Caki2 (cell line): ENCODE data around the gene ZBTB20. TPM values are rescaled to one million over a fixed set of nuclear protein-coding genes. Genes with fewer than 3 reads are reported as not detected.

Experiments used
- DNase-seq: peaks from one replicate; pipeline ENCODE4 v3.0.0-alpha.2; 2015; ENCODE audit warnings: low read depth
- in situ Hi-C: cut with HindIII; loops from 2 replicates; pipeline ENCODE4 v1.10.0; 2016; ENCODE audit warnings: low sequenced_read_pairs, low pct_unique_long_range_greater_than_20kb, mixed read lengths
- total RNA-seq: library from RNA; depleted of rRNA; stranded (reverse); fragments of >200 nt; shearing (Covaris generic); gene quantifications from 2 replicates; pipeline ENCODE4 v1.2.3, GENCODE V29; 2014; ENCODE audit warnings: low replicate concordance

Gene ZBTB20
- total RNA-seq, 1 experiment from 2014 or later: 10.0 TPM

DNA sequence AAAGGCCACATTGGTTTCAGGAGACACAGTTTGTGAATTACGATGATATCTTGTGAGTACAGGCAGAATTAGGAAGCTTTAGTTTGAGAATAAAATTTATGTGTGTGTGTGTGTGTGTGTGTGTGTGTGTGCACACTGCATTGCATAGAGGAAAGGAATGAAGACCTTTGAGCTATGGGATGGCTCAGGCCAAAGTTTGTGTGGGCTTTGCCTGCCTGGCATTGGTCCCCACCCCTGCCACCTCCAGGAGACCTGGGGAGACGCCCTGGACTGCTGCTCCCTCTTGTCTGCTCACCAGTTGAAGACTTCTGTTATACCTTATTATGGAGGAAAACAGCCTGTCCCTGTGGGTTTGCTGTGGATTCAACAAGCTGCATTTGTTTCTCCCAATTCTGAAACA, 816.1 kb downstream of the ZBTB20 start:
- no peak for DNase-seq

DNA sequence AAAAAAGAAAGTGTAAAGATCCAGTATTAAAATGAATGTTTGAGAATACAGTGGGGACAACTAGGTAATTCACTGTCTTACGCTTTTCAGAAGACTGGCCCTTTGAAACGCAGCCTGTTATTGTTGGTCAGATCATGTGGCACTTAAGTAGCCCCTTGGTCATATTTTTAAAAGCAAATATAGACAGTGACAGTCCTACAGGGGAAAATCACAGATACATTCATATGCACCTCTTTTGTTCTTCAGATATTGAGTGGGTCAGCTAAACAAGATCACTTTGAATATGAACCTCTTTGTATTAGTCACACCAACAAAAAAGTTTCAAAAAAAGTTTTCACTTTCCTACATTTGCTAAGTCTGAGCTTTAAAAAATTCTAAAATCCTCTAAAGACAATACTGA, 817.3 kb downstream of the ZBTB20 start:
- in situ Hi-C loops: no loop called here

More for the DNA sequence above, 816.1 kb downstream of the ZBTB20 start:
- in situ Hi-C loops: no loop called here

DNA sequence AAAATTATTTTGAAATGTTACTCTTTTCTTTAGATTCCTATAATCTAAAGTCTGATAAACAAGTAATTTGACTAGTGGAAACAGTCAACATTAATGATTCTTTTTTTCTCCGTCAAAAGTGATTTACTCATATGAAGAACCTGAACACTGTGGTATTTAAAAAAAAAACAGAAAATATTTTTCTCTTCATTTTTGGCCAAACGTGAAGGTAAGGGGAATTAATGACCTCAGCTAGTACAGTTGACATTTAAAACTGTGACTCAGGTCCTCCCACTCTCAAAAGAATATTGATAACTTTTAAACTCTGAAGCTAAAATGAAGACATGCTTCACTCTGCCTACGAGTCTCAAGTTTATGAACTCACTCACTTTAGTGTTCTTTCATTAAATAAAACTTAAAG, 818.7 kb downstream of the ZBTB20 start:
- in situ Hi-C loops: no loop called here

More for the DNA sequence above, 817.3 kb downstream of the ZBTB20 start:
- DNase-seq: no peak

DNA sequence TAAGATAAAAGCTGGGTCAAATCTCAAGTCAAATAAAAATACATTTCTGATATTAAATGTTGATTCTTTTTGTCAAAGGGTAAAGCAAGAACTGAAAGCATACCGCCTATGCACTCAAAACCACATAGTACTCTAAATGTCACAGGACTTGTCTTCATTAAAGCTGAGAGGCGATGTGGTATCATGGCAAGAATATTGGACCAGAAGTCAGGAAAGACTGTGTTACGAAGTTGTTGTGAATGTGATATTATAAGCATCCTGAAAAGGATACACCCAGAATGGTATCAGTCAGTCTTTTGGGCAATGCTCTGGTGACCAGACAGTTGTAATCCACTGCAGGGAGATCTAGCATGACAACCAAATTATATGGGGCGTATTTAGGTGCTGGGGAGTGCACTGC, 819.4 kb downstream of the ZBTB20 start:
- DNase-seq: no peak
- in situ Hi-C loops: no loop called here

More for the DNA sequence above, 818.7 kb downstream of the ZBTB20 start:
- DNase-seq: no peak

DNA sequence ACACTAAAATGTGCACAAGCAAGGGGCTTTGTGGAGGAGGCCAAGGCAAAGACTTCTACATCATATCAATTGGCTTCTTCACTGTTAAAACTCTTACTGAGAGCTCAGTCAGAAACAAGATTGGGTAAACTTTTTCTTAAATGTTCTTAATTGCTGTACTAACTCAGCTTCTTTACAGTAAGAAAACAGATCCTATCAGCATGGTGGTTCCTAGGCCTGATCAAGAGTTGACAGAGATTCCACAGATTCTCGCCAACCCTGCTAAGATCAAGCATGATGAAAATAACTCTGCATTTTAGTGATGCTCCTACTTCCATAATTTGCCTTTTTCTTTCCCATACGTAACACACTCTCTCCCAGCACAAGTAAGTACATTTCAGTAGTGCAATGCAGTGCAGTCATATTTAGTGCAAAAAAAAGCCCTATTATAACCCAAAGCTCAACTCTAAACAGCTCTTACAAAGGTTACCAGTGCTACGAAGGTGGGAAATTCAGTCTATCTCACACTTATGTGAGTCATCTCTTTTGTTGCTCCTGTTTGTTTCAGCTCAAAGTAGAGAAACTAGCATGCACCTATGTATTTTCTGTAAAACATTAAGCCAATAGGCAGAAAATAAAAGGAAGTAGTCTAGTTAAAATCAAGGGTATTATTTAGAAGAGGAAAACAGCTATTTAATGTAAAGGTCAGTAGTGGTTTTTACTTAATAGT, 823.4 kb downstream of the ZBTB20 start:
- no peak for DNase-seq
- in situ Hi-C loops: no loop called here

DNA sequence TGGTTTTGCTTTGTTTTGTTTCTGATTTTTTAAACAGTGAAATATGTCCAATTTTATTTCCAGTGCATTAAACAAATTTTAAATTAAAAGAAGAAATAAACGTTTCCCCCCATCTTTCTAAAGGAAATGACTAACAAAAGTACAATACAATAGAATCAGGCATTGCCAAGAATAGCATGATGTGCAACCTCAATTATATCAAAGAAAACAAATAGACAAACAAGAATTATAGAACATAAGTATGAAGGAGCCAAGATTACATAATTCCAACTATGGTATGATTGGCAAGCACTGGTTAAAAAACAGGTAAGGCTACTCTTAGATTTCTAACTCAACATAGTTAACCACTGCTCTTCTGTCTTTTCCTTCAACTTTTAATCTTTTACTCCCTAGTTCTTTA, 826.8 kb downstream of the ZBTB20 start:
- DNase-seq: no peak
- in situ Hi-C loops: no loop called here

DNA sequence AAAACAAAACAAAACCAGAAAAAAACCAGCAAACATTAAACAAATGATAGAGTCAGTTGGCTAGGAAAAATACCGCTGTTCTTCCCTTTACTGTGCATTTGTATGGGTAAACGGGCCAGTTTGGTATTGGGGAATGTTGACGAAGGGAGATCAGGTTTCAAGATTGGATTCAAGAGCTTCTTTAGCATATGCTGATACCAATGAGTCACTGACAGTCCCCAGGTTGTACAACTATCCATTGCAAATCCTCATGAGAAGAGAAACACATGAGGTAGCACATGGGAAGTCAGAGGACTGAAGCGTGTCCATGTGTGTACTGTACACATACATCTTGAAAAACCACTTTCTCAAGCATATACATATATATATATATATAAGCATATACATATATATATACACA, 827.6 kb downstream of the ZBTB20 start:
- no peak for DNase-seq
- in situ Hi-C loops: no loop called here

DNA sequence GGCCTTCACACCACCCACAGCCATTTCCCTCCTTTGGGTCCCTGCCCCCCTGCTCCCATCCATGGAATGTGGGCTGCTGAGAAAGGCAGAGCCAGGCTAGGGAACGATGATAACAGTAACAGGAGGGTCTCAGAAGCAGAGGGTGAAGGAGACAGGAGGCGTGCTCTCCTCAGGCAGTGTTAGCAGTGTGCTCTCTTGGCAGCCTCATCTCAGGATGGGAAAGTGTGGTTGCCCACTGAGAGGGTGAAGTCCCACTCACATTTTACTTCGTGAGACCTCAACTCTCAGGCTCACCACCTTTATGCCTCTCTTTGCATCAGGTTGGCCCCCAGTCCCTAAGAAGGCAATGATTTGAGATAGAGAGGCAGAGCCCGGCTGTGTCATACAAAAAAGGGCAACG, 828.8 kb downstream of the ZBTB20 start:
- DNase-seq: no peak
- in situ Hi-C loops: no loop called here

DNA sequence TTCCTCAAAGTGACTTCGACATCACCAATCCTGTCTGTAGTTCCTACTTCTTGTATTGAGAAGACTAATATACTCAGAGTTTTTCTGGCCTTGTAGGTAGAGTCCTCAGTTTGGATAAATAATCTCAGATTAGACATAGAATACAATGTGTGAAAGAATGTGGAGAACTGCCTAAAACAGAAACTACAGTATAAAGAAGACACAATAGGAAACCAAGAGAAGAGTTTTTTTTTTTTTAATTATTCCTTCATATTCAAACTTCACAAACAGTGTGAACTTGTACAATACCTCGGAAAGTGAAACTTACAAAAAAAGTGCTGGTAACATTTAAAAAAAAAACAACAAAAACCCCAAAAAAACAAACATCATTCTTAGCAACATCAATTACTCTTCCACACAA, 832.8 kb downstream of the ZBTB20 start:
- no peak for DNase-seq
- in situ Hi-C loops: no loop called here

DNA sequence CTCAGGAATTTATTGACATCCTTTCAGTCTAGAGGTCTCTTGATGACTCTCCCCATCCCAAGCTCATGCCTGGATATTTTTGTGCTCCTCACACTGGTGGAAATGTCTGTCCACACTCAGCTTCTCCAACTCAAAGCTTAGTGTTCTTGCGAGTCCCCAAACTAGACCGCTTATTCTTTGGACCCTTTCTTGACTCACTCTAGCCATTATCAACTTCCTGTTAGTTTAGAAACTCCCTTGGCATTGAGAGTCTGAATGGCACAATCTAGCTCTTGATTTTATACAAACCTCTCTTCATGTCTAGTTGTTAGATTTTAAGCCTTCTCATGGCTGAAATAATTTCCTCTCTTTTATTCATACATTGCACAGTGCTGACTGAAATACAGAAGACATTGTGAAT, 833.7 kb downstream of the ZBTB20 start:
- in situ Hi-C loops: no loop called here

DNA sequence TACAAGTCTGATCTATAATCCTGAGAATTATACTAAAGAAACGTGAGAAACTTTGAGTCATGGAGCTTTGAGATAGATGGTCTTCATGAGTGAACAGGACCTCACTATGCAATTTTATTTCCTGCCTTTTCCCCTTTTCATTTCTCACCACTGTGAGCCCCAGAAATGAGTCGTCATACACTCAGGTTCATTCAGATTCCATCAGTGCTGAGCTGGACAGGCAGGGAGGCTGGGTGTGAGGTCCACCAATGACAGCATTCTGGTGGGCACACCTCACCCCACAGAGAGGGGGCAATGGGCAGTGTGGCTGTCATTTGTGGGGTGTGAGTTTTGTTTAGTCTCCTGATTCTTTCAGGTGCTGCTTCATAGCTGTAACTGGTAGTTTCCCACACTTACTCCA, 836.4 kb downstream of the ZBTB20 start:
- no peak for DNase-seq
- in situ Hi-C loops: no loop called here

More for the DNA sequence above, 833.7 kb downstream of the ZBTB20 start:
- DNase-seq: no peak

DNA sequence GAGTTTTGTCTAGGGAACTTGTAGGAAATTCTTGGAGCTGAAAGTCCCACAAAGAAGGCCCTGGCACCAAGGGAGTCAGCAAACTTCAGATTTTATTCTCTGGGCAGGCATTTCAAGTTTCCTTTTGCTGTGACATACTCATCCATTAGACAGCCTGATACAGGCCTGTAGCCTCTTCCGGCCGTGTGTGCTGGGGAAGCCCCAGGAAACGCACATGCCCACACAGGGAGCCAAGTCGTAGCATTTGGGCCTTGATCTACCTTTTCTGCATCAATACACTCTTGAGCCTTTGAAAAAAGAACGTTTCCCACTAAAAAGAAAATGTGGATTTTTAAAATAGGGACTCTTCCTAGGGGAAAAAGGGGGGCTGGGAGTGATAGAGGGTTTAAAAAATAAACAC, 838.3 kb downstream of the ZBTB20 start:
- in situ Hi-C loops: no loop called here
- DNase-seq: no peak

DNA sequence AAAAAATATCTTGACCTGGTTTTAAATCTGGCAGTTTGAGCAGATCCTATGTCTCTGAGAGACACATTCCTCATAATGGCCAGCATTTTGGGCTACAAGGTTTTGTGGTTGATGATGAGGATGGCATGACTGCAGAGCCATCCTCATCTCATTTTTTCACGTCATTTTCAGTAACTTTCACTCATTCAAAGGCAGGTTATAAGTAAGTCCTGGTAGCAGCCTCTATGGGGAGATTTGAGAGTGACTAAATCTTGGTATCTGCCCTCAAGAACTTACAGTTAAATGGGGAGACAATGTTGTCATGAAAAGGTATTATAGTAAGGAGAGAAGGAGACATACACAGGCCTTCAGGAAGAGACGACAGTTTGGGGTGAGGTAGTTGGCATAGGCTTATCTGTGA, 838.7 kb downstream of the ZBTB20 start:
- DNase-seq: no peak
- in situ Hi-C loops: no loop called here

DNA sequence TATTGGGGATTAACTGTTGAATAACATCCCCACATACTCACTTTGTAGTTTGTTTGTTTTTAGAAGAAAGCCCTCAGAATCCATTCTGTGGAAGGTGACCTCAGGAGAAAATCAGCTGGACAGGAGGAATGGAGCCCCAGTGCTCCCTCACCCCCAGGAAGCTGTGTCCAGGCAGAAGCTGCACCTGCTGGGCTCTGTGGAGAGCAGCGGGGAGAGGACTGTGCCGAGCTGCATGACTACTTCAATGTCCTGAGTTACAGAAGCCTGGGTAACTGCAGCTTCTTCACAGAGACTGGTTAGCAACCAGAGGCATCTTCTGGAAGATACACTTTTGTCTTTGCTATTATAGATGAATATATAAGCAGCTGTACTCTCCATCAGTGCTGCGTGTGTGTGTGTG, 839.3 kb downstream of the ZBTB20 start:
- in situ Hi-C loops: no loop called here
- DNase-seq: no peak

DNA sequence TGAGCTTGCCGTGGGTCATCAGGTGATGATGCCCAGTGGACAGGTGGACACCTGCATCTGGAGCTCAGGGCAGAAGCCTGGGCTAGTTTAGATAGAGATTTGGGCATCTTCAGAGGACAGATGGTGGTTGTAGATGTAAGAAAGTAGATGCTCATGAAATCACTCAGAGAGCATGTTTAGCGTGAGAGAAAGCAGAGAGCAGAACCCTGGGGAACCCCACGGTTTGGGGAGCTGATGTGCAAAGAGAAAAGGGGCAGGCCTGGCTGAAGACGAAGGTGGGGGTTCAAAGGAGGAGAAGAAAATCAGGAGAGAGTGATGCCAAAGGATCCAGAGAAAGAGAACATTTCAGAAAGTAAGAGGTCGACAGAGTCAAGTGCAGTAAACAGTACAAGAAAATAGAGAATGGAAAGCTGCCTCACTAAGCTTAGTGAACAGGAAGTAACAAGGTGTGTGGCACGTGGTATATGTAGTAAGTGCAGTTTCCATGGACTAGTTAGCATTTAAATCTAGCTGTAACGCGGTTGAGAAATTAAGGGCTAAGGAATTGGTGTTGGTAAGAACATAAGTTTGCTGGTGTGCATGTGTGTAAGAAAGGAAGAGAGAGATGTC, 839.8 kb downstream of the ZBTB20 start:
- no peak for DNase-seq
- in situ Hi-C loops: no loop called here

DNA sequence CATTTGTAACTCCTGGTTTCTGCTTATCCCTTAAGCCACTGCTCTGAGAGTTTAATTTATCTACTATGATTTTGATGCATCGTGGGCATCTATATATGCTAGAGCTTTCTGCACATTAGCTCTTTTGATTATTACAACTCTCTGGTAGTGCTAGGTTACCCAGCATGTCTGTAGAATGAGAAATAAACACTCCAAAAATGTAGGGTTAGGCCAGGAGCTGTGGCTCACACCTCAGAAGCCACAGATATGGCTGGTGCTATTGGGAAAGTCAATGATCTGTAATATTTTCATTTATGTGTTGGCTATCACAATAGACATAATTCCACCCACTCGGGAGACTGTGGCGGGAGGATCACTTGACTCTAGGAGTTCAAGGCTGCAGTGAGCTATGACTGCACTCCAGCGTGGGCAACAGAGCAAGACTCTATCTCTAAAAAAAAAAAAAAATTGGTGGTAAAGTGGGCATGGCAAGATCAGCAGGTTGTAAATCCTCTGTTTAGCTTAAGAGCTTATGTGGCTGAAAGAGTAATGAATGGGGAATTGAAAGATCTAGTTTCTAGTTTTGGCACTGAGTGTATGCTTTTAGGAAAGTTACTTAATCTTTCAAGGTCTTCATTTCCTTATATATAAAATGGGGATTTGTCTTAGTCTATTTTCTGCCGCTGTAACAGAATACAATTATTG, 847.0 kb downstream of the ZBTB20 start:
- DNase-seq: no peak
- in situ Hi-C loops: no loop called here

DNA sequence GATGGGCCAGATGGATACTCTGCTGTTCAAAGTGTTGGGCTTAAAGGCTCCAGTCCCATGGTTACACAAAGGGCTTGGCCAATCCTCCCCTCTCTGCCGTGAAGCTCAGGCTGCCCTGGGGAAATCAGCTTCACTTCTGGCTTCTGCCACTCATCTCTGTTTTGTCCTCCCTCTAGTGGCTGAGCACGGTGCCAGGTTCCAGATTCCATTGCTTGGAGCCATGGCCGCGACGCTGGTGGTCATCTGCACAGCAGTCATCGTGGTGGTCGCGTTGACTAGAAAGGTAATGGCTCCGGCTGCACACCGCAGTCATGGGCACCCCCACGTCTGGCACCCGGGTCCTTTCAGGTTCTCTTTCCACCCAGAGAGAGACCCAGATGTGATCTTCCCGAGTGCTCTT, 847.7 kb downstream of the ZBTB20 start:
- in situ Hi-C loops: no loop called here
- peak; percentile 20 for DNase-seq

DNA sequence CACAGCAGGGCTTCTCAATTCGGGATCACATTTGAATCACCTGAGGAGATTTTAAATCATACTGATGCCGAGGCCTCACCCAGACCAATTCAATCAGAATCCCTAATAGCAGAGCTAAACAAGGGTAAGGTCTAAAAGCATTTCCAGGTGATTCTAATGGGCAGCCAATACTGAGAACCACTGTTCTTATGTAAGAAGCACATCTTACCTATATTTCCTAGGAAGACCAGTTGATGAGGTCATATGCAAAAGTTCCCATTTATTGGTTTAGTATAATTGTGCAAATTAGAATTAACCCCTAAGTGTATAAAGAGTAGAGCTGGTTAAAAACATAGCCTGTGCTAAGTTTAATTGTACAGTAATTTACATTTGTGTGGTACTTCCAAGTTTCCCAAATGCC, 851.1 kb downstream of the ZBTB20 start:
- in situ Hi-C loops: no loop called here
- no peak for DNase-seq

DNA sequence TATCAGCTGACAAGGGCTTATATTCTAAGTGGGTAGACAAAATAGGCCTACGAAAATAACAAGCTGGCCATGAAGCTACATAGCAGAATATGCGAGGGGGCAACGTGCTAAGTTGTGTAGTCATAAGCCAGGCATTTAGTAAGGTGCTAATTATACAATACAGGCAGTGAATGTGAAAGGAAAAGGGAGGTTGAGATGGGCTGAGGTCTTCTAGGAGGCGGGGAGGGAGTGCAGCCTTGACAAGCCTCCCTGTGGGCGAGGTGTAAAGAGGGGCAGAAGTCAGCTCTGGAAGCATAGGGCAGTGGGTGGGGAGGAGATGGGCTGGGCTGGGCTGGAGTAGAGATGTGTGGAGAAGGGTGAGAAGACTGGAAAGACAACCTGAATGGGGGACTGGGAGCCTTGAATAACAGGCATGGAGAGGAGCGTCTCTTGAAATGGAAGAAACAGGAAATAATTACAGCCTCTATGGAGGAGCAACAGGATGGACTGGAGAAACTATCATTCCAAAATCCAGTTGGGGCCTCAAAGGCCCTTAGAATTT, 852.1 kb downstream of the ZBTB20 start:
- in situ Hi-C loops: no loop called here

More for the DNA sequence above, 852.1 kb downstream of the ZBTB20 start:
- DNase-seq: no peak
